ENCODE results near the gene CTNNA2.

DNA sequence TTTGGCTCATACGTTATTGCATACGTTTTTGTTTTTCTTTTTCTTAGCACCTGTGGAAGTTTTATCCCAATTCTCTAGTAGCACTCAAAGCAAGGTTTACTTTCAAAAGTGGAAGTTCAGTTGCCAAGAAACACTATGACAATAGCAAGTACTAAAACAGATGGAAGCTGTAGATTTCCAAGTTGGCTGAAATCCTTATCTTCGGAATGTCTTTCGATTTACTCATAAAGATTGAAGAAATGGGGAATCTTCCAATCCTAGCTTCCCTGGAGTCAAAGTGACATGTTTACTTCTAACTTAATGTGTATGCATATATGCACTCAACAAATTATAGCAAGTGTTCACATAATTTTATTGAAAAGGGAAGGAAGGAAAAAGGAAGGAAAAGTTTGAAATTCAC lies 307.4 kb downstream of the CTNNA2 start:
- TF ChIP-seq, protein P1, sequence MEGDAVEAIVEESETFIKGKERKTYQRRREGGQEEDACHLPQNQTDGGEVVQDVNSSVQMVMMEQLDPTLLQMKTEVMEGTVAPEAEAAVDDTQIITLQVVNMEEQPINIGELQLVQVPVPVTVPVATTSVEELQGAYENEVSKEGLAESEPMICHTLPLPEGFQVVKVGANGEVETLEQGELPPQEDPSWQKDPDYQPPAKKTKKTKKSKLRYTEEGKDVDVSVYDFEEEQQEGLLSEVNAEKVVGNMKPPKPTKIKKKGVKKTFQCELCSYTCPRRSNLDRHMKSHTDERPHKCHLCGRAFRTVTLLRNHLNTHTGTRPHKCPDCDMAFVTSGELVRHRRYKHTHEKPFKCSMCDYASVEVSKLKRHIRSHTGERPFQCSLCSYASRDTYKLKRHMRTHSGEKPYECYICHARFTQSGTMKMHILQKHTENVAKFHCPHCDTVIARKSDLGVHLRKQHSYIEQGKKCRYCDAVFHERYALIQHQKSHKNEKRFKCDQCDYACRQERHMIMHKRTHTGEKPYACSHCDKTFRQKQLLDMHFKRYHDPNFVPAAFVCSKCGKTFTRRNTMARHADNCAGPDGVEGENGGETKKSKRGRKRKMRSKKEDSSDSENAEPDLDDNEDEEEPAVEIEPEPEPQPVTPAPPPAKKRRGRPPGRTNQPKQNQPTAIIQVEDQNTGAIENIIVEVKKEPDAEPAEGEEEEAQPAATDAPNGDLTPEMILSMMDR (IDR thresholded peaks at IDR 0.05) = no peak
- TF ChIP-seq POLR2A (IDR thresholded peaks at IDR 0.05) = no peak

Data from uterus (tissue), 2 donors.